HG03520 (cell line): Measurements from ENCODE around the gene GGACT.
"Not testable (repeated sequence)": the region's sequence is repeated elsewhere in the genome, so short reads cannot be mapped to it uniquely, and the experiment has no call there.

Experiments used
- ATAC-seq: cut with Tn5 transposase; IDR thresholded peaks from one replicate; pipeline ENCODE4 v1.9.1; 2021; ENCODE audit warnings: mild to moderate bottlenecking, moderate library complexity; ENCODE audit not compliant: unreplicated experiment

GGACT gene

GRCh38 chr13:100601716-100602115, 13.1 kb upstream of the GGACT start:
- ATAC-seq, result no peak

- ATAC-seq, result no peak
Observed at GRCh38 chr13:100600915-100601314, 12.3 kb upstream of the GGACT start.

GRCh38 chr13:100600461-100600860, 11.9 kb upstream of the GGACT start:
- no peak for ATAC-seq

- no peak for ATAC-seq
Observed at GRCh38 chr13:100597253-100597652, 8.7 kb upstream of the GGACT start.

- no peak for ATAC-seq
Observed at GRCh38 chr13:100596516-100596915, 7.9 kb upstream of the GGACT start.

- no peak for ATAC-seq
Observed at GRCh38 chr13:100594731-100595130, 6.1 kb upstream of the GGACT start.

- ATAC-seq, result no peak
Observed at GRCh38 chr13:100594255-100594654, 5.7 kb upstream of the GGACT start.

- no peak for ATAC-seq
Observed at GRCh38 chr13:100589178-100589725, 663 bp upstream of the GGACT start.

- no peak for ATAC-seq
Observed at GRCh38 chr13:100584896-100585295, 3.7 kb downstream of the GGACT start.

GRCh38 chr13:100581504-100581903, 7.1 kb downstream of the GGACT start:
- ATAC-seq, result no peak

- ATAC-seq, result no peak
Observed at GRCh38 chr13:100581030-100581429, 7.6 kb downstream of the GGACT start.

GRCh38 chr13:100580045-100580444, 8.5 kb downstream of the GGACT start:
- ATAC-seq, result no peak

GRCh38 chr13:100577239-100577638, 11.3 kb downstream of the GGACT start:
- ATAC-seq, result not testable (repeated sequence)

- peak; percentile 95 for ATAC-seq
Observed at GRCh38 chr13:100573121-100573520, 15.5 kb downstream of the GGACT start.

- no peak for ATAC-seq
Observed at GRCh38 chr13:100566543-100566942, 22.0 kb downstream of the GGACT start.

- no peak for ATAC-seq
Observed at GRCh38 chr13:100565286-100565685, 23.3 kb downstream of the GGACT start.

- ATAC-seq, result no peak
Observed at GRCh38 chr13:100564444-100565223, 24.0 kb downstream of the GGACT start.

- ATAC-seq, result no peak
Observed at GRCh38 chr13:100563779-100564178, 24.8 kb downstream of the GGACT start.

GRCh38 chr13:100561599-100562204, 26.9 kb downstream of the GGACT start:
- ATAC-seq, result no peak

GRCh38 chr13:100561158-100561499, 27.5 kb downstream of the GGACT start:
- no peak for ATAC-seq

GRCh38 chr13:100560498-100561157, 28.0 kb downstream of the GGACT start:
- no peak for ATAC-seq

GRCh38 chr13:100559886-100560285, 28.7 kb downstream of the GGACT start:
- ATAC-seq, result no peak
